GM12872 (cell line): ENCODE measurements around the gene DCX.

Experiments used
- TF ChIP-seq, protein P1 (sequence below): IDR thresholded peaks from 3 replicates; pipeline ENCODE4 v1.5.1; 2011; ENCODE audit warnings: low read depth, mild to moderate bottlenecking, low read length, moderate library complexity; ENCODE audit not compliant: insufficient read depth

Gene DCX

DNA sequence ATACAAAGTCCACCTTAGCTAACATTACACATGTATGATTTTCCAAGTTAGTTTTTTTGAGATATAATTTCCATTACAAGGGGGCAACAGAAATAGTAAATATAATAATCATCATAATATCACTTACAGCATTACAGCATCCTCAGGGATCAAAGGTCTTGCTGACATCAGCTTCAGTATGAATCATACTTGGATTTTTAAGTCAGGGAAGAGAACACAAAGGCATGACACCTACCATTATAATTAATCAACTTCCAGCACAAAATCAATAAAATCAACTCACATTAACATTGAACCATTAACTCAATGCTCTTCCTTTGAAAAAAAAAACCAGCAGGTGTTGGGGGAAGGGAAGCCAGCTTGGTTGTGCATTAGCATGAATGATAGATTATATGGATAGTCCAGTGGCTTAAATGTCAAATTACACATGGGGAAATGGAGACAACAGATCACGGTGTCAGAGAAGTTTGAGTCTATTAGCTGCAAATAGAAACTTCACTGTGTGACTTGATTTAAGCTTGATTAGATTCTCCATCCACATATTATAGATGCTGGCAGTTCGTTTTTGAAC is 74.8 kb downstream of the DCX start:
- TF ChIP-seq, protein P1, sequence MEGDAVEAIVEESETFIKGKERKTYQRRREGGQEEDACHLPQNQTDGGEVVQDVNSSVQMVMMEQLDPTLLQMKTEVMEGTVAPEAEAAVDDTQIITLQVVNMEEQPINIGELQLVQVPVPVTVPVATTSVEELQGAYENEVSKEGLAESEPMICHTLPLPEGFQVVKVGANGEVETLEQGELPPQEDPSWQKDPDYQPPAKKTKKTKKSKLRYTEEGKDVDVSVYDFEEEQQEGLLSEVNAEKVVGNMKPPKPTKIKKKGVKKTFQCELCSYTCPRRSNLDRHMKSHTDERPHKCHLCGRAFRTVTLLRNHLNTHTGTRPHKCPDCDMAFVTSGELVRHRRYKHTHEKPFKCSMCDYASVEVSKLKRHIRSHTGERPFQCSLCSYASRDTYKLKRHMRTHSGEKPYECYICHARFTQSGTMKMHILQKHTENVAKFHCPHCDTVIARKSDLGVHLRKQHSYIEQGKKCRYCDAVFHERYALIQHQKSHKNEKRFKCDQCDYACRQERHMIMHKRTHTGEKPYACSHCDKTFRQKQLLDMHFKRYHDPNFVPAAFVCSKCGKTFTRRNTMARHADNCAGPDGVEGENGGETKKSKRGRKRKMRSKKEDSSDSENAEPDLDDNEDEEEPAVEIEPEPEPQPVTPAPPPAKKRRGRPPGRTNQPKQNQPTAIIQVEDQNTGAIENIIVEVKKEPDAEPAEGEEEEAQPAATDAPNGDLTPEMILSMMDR = no peak

DNA sequence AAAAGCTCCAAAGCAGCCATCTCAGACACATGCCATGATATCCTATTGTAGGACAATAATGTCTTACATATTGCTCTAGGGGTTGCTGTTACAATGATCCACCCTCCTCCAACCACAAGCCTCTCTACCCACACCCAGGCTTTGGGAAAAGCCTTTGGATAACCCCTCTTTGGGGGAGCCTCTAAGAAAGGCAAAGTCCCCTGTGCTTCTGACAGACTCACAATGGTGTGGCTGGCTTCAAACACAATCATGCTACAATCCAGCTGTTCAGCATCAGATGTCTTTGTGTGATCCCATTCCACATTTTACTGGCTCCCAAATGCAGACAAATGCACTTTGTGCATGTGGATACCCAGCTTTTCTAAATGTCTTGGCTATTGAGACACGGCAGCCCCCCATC is 75.9 kb downstream of the DCX start:
- TF ChIP-seq, protein P1 = no peak

DNA sequence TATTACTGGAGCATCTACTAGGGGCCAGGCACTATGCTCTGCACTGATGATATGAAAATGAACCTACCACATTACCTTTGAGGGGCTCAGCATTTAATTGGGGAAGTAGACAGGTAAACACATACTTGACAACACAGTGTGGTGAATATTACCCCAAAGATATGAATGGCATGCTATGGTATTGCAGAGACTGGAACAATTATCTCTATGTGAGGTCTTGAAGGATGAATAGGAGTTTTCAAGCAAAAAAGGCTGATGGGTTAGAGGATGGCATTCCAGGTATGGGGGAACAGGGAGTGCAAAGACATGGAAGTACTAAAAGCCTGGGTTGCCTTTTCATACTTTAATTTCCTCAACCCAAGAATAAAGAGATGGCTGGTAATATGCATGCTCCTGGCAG is 82.6 kb downstream of the DCX start:
- TF ChIP-seq, protein P1 = no peak

DNA sequence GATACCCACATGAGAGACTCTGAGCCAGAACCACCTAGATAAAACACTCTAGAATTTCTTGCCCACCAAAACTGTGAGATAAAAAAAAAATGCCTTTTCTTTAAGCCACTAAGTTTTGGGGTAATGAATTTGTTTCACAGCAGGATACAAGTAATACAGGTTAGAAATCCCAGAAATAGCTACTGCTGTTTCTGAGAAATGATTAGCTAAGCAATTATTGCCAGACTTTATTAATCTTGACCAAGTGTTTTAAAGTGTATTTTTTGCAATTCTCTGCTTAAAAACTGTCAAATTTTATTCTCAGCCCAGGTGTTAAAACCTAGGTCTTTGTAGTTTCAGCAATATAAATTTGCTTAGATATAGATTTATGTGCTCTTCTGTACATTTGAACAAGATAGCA is 83.1 kb downstream of the DCX start:
- TF ChIP-seq, protein P1 = no peak

DNA sequence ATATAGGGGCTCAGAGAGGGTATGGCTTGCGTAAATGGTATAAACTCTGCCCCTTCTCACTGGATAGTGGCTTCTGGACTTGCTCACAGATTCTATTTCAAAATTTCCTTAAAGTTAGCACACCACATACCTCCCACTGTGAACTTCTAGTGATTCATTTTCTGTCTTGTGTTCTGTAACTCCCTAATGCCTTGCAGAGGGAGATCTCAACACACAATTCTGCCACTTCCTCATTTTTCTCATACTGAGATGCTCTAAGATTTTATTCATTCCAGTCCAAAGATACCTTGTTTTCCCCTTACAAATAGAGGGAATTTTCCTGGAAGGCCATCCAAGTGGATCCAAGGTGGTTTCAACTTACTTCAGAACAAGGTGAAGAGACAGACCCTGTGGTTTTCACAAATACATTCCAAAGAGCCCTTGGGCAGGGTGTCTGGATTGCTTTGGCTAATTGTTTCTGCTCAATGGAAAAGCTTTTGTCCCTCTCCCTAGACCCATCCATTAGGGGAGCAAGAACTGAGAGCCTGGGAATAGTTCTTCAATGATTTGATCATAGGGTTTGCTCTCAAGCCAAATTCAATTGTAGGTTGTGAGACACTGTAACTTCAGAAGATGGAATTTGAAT is 89.6 kb downstream of the DCX start:
- TF ChIP-seq, protein P1 = no peak

DNA sequence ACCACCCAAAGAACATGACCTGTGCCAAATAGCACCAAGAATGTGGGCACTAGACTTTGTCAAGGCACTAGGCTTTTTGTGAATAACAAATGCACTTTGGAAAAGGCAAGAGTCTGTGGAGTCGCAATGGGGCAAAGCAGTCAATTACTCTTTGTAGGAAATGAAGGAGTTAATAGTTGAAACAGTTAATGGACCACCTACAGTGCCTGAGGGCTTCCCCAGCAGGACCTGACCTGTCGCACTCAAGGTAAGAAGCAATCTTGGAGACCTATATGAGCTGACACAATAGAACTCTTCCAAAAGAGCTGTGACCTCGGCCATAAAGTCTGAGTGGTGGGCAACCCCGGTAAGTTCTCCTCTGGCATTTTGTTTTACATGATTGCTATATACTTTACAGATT is 92.5 kb downstream of the DCX start:
- TF ChIP-seq, protein P1 = no peak

DNA sequence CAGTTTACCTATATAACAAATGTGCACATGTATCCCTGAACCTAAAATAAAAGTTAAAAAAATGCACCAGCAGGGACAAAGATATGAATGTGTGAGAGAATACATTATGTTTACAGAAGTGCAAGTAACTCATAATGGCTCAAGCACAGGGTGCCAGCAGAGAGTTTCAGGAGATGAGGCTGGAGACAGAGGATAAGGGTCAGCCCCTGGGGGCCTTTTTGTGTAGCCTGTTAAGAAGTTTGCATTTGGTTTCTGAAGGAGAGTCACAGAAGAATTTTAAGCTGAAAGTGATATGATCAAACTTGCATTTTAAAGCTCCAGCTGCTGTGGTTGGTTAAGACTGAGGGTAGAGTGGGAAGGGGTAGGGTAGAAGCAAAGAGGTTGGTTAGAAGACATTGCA is 93.1 kb downstream of the DCX start:
- TF ChIP-seq, protein P1 = no peak
